ENCODE measurements around the gene ARHGAP18.

- TF ChIP-seq CTCF (IDR thresholded peaks at IDR 0.05) (no peak), EZH2phosphoT487 (IDR thresholded peaks at IDR 0.05) (no peak), EZH2 (IDR thresholded peaks at IDR 0.05) (no peak)
Measured at GRCh38 chr6:129551486-129551885, 158.5 kb downstream of the ARHGAP18 start.

Measured in neural progenitor cell (in vitro differentiated cells).